ENCODE data around the gene CSF1R. TPM values are rescaled to one million over a fixed set of nuclear protein-coding genes. Genes with fewer than 3 reads are reported as not detected.
A peak's percentile ranks its signal among the peaks of the same experiment; 100 is the strongest.

CSF1R gene
- total RNA-seq, 8 experiments from 2014 or later, result 0.16 to 0.94 (median 0.53) TPM

DNA sequence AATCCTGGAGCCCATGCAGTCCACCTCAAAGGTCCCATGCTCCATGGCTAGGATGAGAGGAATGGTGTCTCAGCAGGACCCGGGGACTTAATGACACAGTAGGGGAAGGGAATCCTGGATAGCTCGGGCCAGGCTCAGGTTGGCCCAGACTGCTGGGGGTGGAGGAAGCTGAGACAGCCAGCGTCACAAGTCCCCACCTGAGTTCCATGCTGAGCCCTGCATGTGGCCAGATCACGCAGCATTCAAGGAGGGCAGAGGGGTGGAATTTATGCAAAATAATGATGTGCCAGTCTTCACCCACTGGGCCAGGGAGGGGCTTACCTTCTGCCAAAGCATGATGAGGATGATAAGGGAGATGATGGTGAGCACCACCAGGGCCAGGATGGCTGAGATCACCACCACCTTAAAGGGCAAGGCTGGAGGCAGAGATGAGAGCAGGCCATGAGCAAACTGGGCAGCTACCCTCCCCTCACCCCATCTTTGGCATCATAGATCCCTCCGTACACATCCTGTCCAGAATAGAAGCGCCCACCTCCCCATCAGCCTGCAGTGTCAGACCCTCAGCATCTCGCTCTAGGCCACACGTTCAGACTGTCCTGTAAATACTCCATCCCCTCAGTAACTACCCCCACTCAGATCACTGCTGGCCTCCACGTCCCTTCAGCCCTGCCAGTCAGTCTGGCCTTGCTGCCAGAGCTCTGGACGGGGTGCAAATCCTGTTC is 40.0 kb upstream of the CSF1R start:
- Histone ChIP-seq H3K4me3 (no peak overlapping the region), H3K4me1 (replicated peaks in 1 of 2) (peaks cover 3% of the 10 kb centered on the region in 2 donors), H3K27ac (no peak overlapping the region)
- no peak for ATAC-seq (replicated peaks in 6 of 8)
- in situ Hi-C loops (cut with MboI; ENCODE audit: low pct_unique_long_range_greater_than_20kb in 2 of 9, low sequenced_read_pairs in 9 of 9, unreplicated experiment in 9 of 9), result loop anchor here in 2 of 9 experiments (10.0 kb wide), 2 partner anchors 88 to 98 kb away; no protein-coding TSS in a partner anchor
- WGBS, 10 experiments, result 82 to 100% (median 95%) methylated on average over 1 to 4 of the region's 10 CpGs; no CpG with 5 or more reads in 5 of the 10 experiments

- H3K4me1 ChIP-seq (replicated peaks in 1 of 2), result peaks cover 3 to 10% of the 10 kb centered on the region in 2 donors
- ATAC-seq (replicated peaks in 6 of 8), result no peak
- H3K4me3 ChIP-seq, result no peak overlapping the region
- no peak overlapping the region for H3K27ac ChIP-seq
- WGBS, 10 experiments, result 70 to 100% (median 98%) methylated on average over 1 to 7 of the region's 10 CpGs; no CpG with 5 or more reads in 6 of the 10 experiments
- in situ Hi-C loops (cut with MboI; ENCODE audit: low pct_unique_long_range_greater_than_20kb in 2 of 9, low sequenced_read_pairs in 9 of 9, unreplicated experiment in 9 of 9), result loop anchor here in 2 of 9 experiments (10.0 kb wide), 2 partner anchors 89 to 99 kb away; no protein-coding TSS in a partner anchor
These were observed 39.0 kb upstream of the CSF1R start for GRCh38 chr5:150125334-150125733.

GRCh38 chr5:150124596-150124995 is 38.2 kb upstream of the CSF1R start:
- in situ Hi-C loops (cut with MboI; ENCODE audit: low pct_unique_long_range_greater_than_20kb in 2 of 9, low sequenced_read_pairs in 9 of 9, unreplicated experiment in 9 of 9), result loop anchor here in 2 of 9 experiments (10.0 kb wide), 2 partner anchors 90 to 100 kb away; no protein-coding TSS in a partner anchor
- no peak for ATAC-seq (replicated peaks in 6 of 8)
- Histone ChIP-seq H3K4me3 (no peak overlapping the region), H3K27ac (no peak overlapping the region), H3K4me1 (replicated peaks in 1 of 2) (peaks cover 0 to 10% of the 10 kb centered on the region in 2 donors)
- 20 to 83% methylated on average over 2 of the region's 8 CpGs; no CpG with 5 or more reads in 8 of the 10 experiments for WGBS, 10 experiments

DNA sequence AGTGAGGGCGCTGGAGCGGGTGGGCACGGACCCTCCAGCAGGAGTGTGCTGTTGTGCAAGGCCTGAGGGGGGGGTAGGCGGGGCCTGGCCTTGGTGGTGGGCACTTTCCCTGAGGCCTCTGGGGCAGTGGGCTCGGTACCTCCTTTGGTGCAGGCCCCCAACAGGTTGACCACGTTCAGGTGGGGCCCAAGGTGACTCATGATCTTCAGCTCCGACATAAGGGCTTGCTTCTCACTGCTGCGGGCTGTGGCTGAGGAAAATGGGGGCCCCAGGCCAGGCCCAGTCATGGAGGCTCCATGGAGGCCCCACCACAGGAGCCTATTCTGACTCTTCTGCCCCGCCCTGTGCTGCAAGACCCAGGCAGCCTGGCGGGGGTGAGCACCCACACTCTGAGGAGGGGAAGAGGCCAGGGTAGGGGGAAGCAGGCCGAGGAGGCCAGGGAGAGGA is 37.8 kb upstream of the CSF1R start:
- Histone ChIP-seq H3K27ac (no peak overlapping the region), H3K4me3 (no peak overlapping the region), H3K4me1 (replicated peaks in 1 of 2) (peaks cover 0 to 10% of the 10 kb centered on the region in 2 donors)
- 70 to 96% (median 91%) methylated on average over 2 to 4 of the region's 11 CpGs; no CpG with 5 or more reads in 6 of the 10 experiments for WGBS, 10 experiments
- in situ Hi-C loops (cut with MboI; ENCODE audit: low pct_unique_long_range_greater_than_20kb in 2 of 9, low sequenced_read_pairs in 9 of 9, unreplicated experiment in 9 of 9), result loop anchor here in 2 of 9 experiments (10.0 kb wide), 2 partner anchors 91 to 101 kb away; no protein-coding TSS in a partner anchor
- no peak for ATAC-seq (replicated peaks in 6 of 8)

- ATAC-seq (replicated peaks in 6 of 8), result no peak
- in situ Hi-C loops (cut with MboI; ENCODE audit: low pct_unique_long_range_greater_than_20kb in 2 of 9, low sequenced_read_pairs in 9 of 9, unreplicated experiment in 9 of 9), result loop anchor here in 2 of 9 experiments (10.0 kb wide), 2 partner anchors 91 to 101 kb away; no protein-coding TSS in a partner anchor
- peaks cover 0 to 10% of the 10 kb centered on the region in 2 donors for H3K4me1 ChIP-seq (replicated peaks in 1 of 2)
- WGBS, 10 experiments, result 50 to 84% (median 68%) methylated on average over 1 to 4 of the region's 4 CpGs; no CpG with 5 or more reads in 1 of the 10 experiments
- H3K4me3 ChIP-seq, result no peak overlapping the region
- H3K27ac ChIP-seq, result no peak overlapping the region
These were observed 37.2 kb upstream of the CSF1R start for GRCh38 chr5:150123542-150123941.

GRCh38 chr5:150122536-150123481 is 36.5 kb upstream of the CSF1R start:
- H3K4me1 ChIP-seq (replicated peaks in 1 of 2), result peaks cover 0 to 10% of the 10 kb centered on the region in 2 donors
- 66 to 100% (median 87%) methylated on average over 1 to 4 of the region's 15 CpGs; no CpG with 5 or more reads in 2 of the 10 experiments for WGBS, 10 experiments
- ATAC-seq (replicated peaks in 6 of 8), result no peak
- H3K27ac ChIP-seq, result no peak overlapping the region
- H3K4me3 ChIP-seq, result no peak overlapping the region
- in situ Hi-C loops (cut with MboI; ENCODE audit: low pct_unique_long_range_greater_than_20kb in 2 of 9, low sequenced_read_pairs in 9 of 9, unreplicated experiment in 9 of 9), result loop anchor here in 2 of 9 experiments (10.0 kb wide), 2 partner anchors 92 to 102 kb away; no protein-coding TSS in a partner anchor

DNA sequence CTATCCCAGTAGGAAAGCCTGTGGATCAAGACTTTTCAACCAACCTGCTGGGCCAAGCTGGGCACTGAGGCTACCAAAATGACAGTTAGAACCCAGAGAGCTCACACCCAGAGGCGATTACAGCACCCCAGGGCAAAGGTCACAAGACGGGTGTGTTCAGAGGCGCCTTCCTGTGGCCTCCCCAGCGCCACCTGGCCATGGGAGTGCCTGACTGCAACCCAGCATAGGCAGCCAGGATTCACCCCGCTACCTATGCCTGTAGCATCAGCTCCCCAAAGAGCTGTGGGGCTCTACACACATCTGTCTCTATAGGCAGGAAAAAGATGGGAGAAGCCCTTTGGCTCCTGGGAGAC is 35.8 kb upstream of the CSF1R start:
- in situ Hi-C loops (cut with MboI; ENCODE audit: low pct_unique_long_range_greater_than_20kb in 2 of 9, low sequenced_read_pairs in 9 of 9, unreplicated experiment in 9 of 9), result loop anchor here in 2 of 9 experiments (10.0 kb wide), 2 partner anchors 93 to 103 kb away; no protein-coding TSS in a partner anchor
- Histone ChIP-seq H3K4me3 (no peak overlapping the region), H3K27ac (no peak overlapping the region), H3K4me1 (replicated peaks in 1 of 2) (peaks cover 0 to 10% of the 10 kb centered on the region in 2 donors)
- ATAC-seq (replicated peaks in 6 of 8), result peak in 3 of 8 experiments; percentile 43 to 73 (median 69)
- WGBS, 10 experiments, result 40 to 100% (median 75%) methylated on average over 1 to 4 of the region's 5 CpGs; no CpG with 5 or more reads in 6 of the 10 experiments

- Histone ChIP-seq H3K27ac (no peak overlapping the region), H3K4me3 (no peak overlapping the region), H3K4me1 (replicated peaks in 1 of 2) (peaks cover 0 to 10% of the 10 kb centered on the region in 2 donors)
- WGBS, 10 experiments, result 88 to 100% (median 95%) methylated on average over 1 to 10 of the region's 14 CpGs; no CpG with 5 or more reads in 2 of the 10 experiments
- in situ Hi-C loops (cut with MboI; ENCODE audit: low pct_unique_long_range_greater_than_20kb in 2 of 9, low sequenced_read_pairs in 9 of 9, unreplicated experiment in 9 of 9), result loop anchor here in 2 of 9 experiments (10.0 kb wide), 2 partner anchors 93 to 103 kb away; no protein-coding TSS in a partner anchor
- no peak for ATAC-seq (replicated peaks in 6 of 8)
These were observed 35.2 kb upstream of the CSF1R start for GRCh38 chr5:150121448-150122157.

DNA sequence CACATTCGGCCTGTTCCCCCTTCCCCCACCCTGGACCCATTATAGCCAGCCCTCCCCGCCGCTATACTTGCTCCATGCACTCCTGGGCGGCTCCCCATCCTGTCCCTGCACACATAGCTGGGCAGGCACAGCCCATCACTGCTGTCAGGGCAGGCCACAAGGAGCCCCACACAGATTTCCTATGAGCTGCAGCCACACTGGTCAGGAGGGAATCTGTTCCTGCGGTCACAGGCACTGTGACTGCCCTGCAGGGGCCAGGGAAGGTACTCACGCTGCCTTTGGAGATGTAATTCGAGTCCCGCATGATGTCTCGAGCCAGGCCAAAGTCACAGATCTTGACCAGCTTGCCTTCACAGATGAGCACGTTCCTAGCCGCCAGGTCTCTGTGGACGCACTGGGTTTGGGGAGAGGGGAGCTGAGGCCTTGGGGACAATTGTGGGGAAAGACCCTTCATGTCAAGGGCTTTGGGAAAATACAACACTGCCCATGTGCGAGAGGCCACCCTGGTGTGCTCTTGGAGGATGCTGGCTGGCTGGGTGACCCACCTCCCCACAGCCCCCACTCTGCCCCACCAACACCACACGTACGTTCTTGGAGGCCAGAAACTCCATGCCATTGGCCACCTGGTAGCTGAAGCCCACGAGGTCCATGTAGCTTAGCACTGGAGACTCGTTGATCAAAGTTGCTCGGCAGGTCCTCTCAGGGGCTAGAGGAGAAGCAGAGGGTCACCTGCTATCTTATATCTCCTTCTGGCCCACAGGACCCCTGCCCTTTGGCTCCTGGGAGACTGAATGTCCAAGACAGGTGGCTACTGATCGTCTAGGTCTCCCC is 34.5 kb upstream of the CSF1R start:
- no peak overlapping the region for H3K27ac ChIP-seq
- no peak overlapping the region for H3K4me3 ChIP-seq
- peaks cover 0 to 10% of the 10 kb centered on the region in 2 donors for H3K4me1 ChIP-seq (replicated peaks in 1 of 2)
- ATAC-seq (replicated peaks in 6 of 8), result peak in 5 of 8 experiments; percentile 60 to 83 (median 73)
- in situ Hi-C loops (cut with MboI; ENCODE audit: low pct_unique_long_range_greater_than_20kb in 2 of 9, low sequenced_read_pairs in 9 of 9, unreplicated experiment in 9 of 9), result loop anchor here in 2 of 9 experiments (10.0 kb wide), 2 partner anchors 94 to 104 kb away; no protein-coding TSS in a partner anchor
- 67 to 100% (median 94%) methylated on average over 1 to 7 of the region's 19 CpGs; no CpG with 5 or more reads in 5 of the 10 experiments for WGBS, 10 experiments

- Histone ChIP-seq H3K4me1 (replicated peaks in 1 of 2) (peaks cover 0 to 10% of the 10 kb centered on the region in 2 donors), H3K4me3 (no peak overlapping the region), H3K27ac (no peak overlapping the region)
- WGBS, 10 experiments, result 83% methylated on average over 1 of the region's 3 CpGs; no CpG with 5 or more reads in 9 of the 10 experiments
- peak in 3 of 8 experiments; percentile 16 to 32 (median 29) for ATAC-seq (replicated peaks in 6 of 8)
- in situ Hi-C loops (cut with MboI; ENCODE audit: low pct_unique_long_range_greater_than_20kb in 2 of 9, low sequenced_read_pairs in 9 of 9, unreplicated experiment in 9 of 9), result loop anchor here in 2 of 9 experiments (10.0 kb wide), 2 partner anchors 95 to 105 kb away; no protein-coding TSS in a partner anchor
These were observed 33.7 kb upstream of the CSF1R start for GRCh38 chr5:150120062-150120441.

DNA sequence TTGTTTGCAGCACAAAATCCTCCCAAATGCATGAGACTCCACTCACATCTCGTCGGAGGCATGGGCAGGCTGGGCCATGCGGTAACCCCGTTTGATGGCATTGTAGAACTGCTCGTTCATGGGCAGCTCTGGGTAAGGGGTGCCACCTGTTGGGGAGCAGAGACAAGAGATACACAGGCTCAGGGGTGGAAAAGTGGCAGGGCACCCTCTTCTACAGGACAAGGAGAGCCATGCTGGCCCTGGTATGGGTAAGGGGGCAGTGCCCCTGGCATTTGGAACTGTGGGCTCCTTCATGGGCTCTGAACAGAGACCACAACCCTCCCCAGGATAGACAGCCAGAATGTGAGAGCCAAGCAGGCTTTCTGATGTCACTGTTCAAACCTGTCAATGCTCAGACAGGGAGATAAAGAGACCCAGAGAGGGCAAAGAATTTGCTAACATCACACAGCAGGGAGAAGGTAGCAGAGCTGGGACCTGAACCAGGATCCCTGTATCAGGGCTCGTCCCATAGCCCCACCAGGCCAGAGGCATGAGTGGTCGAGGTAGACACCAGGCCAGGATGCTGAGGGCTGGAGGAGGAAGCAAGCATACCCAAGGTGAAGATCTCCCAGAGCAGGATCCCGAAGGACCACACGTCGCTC is 33.2 kb upstream of the CSF1R start:
- H3K4me1 ChIP-seq (replicated peaks in 1 of 2), result peaks cover 0 to 10% of the 10 kb centered on the region in 2 donors
- H3K4me3 ChIP-seq, result no peak overlapping the region
- H3K27ac ChIP-seq, result no peak overlapping the region
- WGBS, 10 experiments, result 20 to 87% (median 80%) methylated on average over 1 to 9 of the region's 10 CpGs; no CpG with 5 or more reads in 7 of the 10 experiments
- ATAC-seq (replicated peaks in 6 of 8), result no peak
- in situ Hi-C loops (cut with MboI; ENCODE audit: low pct_unique_long_range_greater_than_20kb in 2 of 9, low sequenced_read_pairs in 9 of 9, unreplicated experiment in 9 of 9), result loop anchor here in 2 of 9 experiments (10.0 kb wide), 2 partner anchors 95 to 105 kb away; no protein-coding TSS in a partner anchor
